ENCODE data around the gene ADCY1. TPM values are rescaled to one million over a fixed set of nuclear protein-coding genes. Genes with fewer than 3 reads are reported as not detected.
A peak's percentile ranks its signal among the peaks of the same experiment; 100 is the strongest.

ADCY1 gene
- total RNA-seq, 1 donor from 2014 or later, result 9.4 TPM

DNA sequence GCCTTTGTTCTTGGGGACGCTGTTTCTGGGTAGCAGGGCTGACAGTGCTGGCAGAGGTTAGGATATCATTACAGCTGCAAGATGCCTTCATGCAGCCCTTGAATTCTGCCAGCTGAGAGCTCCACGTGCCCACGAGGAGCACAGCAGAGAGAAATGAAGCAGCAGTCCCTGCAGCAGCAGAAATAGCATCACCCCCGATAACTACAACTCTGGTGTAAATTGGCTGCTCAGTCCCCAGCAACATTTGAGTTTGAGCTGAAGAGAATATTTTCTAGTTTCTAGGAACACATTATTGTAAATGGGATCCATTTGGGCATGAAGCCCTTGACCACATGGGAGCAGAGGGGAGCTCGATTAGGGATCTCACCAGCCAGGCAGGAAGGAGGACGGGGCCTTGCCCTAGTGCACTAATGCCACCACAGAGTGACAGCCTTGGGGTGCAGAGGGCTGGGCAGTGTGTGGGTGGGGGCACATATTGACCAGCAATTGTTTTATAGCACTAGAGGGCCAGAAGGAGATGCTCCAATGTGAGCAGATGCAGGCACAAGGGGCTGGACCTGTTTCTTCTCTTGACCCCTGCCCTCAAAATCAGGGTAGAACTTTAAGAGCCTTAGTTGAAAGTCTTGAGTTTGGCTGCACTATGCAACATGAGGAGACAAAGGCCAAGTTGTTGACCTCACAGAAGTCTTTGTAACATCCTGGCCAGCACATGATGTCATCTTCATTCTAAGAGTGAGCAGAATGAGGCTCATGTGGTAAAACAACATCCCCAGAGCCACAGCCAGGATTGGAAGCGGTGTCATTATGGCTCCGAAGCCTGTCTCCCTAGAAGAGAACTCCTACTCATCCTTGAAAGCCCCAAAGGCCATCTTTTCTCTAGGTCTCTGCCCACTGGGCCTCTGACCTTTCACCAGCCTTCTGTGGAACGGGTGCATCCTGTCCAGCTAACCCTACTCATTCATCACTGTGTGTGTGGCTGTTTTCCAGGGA, 52.6 kb downstream of the ADCY1 start:
- Mint-ChIP-seq H3K9me3 (no peaks in the 10 kb centered on the region), H3K27ac (no peak overlapping the region), H3K36me3 (ENCODE audit: low read depth) (no peaks in the 10 kb centered on the region), H3K4me1 (ENCODE audit: low read depth) (no peaks in the 10 kb centered on the region), H3K27me3 (ENCODE audit: low read depth) (no peaks in the 10 kb centered on the region), H3K4me3 (ENCODE audit: low read depth) (no peak overlapping the region)
- intact Hi-C loops (cut with micrococcal nuclease), result no loop called here
- no peak for DNase-seq (ENCODE audit: low spot score)

DNA sequence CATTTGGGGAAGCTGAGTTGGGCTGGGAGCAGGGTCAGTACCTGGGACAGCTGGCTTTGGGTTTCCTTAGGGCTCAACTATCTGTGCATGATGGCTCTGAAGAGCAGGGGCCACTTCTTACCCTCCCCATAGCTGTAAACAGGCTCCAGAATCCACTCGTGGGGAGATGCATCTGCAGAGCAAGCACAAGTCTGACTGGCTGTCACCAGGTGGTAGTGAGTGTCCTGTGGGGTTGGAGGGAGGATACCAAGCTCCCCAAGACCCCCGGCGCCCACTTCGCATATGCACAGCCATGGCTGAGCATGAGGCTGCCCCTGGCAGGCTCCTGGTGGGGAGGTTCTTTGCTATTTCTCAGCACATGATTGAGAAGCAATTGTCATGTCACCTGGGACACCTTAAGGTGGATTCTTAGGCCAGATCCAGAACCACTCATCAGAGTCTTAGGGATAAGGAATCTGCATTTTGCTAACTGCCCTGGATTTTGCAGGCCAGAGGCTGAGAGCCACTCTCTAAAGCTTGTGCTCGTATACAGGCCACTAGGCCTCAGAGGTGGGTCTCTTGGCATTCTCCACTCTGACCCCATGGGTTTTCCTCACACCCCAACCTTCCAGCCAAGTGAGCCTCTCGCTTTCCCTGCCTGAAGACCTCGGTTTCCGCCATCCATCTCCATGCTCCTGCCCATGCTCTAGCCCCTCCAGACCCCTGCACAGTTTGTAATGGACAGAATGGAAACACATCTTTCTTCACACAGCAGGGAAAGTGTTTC, 53.7 kb downstream of the ADCY1 start:
- Mint-ChIP-seq H3K27ac (no peak overlapping the region), H3K4me1 (ENCODE audit: low read depth) (no peaks in the 10 kb centered on the region), H3K4me3 (ENCODE audit: low read depth) (no peak overlapping the region), H3K36me3 (ENCODE audit: low read depth) (no peaks in the 10 kb centered on the region), H3K9me3 (no peaks in the 10 kb centered on the region), H3K27me3 (ENCODE audit: low read depth) (no peaks in the 10 kb centered on the region)
- no peak for DNase-seq (ENCODE audit: low spot score)
- intact Hi-C loops (cut with micrococcal nuclease), result no loop called here

- no peaks in the 10 kb centered on the region for H3K4me1 Mint-ChIP-seq (ENCODE audit: low read depth)
- no peak for DNase-seq (ENCODE audit: low spot score)
- no peak overlapping the region for H3K4me3 Mint-ChIP-seq (ENCODE audit: low read depth)
- no peak overlapping the region for H3K27ac Mint-ChIP-seq
- H3K27me3 Mint-ChIP-seq (ENCODE audit: low read depth), result peaks cover 2% of the 10 kb centered on the region
- H3K9me3 Mint-ChIP-seq, result no peaks in the 10 kb centered on the region
- intact Hi-C loops (cut with micrococcal nuclease), result no loop called here
- H3K36me3 Mint-ChIP-seq (ENCODE audit: low read depth), result no peaks in the 10 kb centered on the region
Measured at GRCh38 chr7:45631569-45631968, 57.4 kb downstream of the ADCY1 start.

DNA sequence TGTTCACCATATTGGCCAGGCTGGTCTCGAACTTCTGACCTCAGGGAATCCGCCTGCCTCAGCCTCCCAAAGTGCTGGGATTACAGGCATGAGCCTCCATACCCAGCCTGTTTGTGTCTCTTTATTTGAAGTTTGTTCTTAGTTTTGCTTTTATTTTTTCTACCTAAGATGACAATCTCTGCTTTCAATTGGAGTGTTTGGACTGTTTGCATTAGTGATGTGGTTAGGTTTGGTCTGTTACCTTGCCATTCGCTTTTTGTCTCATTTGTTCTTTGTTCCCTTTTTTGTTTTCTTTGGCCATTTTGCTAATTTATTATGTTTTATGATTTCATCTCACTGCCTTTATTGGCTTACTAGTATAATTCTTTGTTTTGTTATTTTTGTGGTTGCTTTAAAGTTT, 62.6 kb downstream of the ADCY1 start:
- Mint-ChIP-seq H3K9me3 (no peaks in the 10 kb centered on the region), H3K36me3 (ENCODE audit: low read depth) (no peaks in the 10 kb centered on the region), H3K4me3 (ENCODE audit: low read depth) (no peak overlapping the region), H3K4me1 (ENCODE audit: low read depth) (no peaks in the 10 kb centered on the region), H3K27me3 (ENCODE audit: low read depth) (peaks cover 2% of the 10 kb centered on the region), H3K27ac (no peak overlapping the region)
- DNase-seq (ENCODE audit: low spot score), result peak; percentile 1
- intact Hi-C loops (cut with micrococcal nuclease), result no loop called here

DNA sequence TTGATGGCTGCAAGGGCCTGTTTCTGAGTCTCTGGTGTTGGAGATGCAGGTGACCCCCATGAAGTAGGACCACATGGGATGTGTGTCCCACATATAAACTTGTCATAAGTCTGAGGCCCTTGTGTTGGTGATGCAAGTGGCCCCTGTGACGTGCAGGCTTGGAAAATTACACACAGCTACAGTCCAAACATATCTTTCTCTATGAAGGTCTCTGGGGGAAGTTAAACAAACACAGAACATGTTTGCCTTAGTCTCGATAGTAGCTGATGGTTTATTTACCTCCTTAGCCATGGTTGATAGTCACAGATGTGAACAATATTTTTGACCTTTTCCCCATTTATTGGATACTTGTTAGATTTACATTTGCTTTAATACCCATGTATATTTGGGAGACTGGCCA, 64.7 kb downstream of the ADCY1 start:
- DNase-seq (ENCODE audit: low spot score), result no peak
- Mint-ChIP-seq H3K4me3 (ENCODE audit: low read depth) (no peak overlapping the region), H3K27me3 (ENCODE audit: low read depth) (peaks cover 2% of the 10 kb centered on the region), H3K36me3 (ENCODE audit: low read depth) (no peaks in the 10 kb centered on the region), H3K27ac (no peak overlapping the region), H3K4me1 (ENCODE audit: low read depth) (peaks cover 2% of the 10 kb centered on the region), H3K9me3 (no peaks in the 10 kb centered on the region)
- intact Hi-C loops (cut with micrococcal nuclease), result no loop called here

GRCh38 chr7:45642044-45642443, 67.9 kb downstream of the ADCY1 start:
- Mint-ChIP-seq H3K27me3 (ENCODE audit: low read depth) (no peaks in the 10 kb centered on the region), H3K36me3 (ENCODE audit: low read depth) (no peaks in the 10 kb centered on the region), H3K27ac (no peak overlapping the region), H3K4me3 (ENCODE audit: low read depth) (no peak overlapping the region), H3K4me1 (ENCODE audit: low read depth) (peaks cover 2% of the 10 kb centered on the region), H3K9me3 (no peaks in the 10 kb centered on the region)
- DNase-seq (ENCODE audit: low spot score), result no peak
- intact Hi-C loops (cut with micrococcal nuclease), result no loop called here

DNA sequence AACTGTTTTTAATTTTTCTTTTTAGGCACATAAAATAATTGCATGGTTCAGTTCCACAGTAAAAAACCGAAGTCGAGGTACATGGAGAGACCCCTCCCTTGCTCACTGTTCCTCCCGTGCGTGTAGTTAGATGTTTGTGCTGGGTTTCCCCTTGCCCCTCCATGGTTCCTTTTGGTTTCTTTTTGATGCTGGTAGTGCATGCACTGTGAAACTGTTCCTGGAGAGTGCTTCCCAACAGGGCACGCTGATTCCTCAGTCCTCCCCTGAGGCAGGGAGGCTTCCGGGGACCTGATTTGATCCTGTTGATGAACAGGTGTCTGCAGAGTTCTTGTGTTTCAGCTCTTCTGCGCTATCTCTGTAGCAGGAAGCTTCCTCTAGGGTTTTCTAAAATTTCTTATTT, 69.5 kb downstream of the ADCY1 start:
- H3K9me3 Mint-ChIP-seq, result no peaks in the 10 kb centered on the region
- intact Hi-C loops (cut with micrococcal nuclease), result no loop called here
- no peaks in the 10 kb centered on the region for H3K27me3 Mint-ChIP-seq (ENCODE audit: low read depth)
- H3K4me1 Mint-ChIP-seq (ENCODE audit: low read depth), result peaks cover 2% of the 10 kb centered on the region
- no peaks in the 10 kb centered on the region for H3K36me3 Mint-ChIP-seq (ENCODE audit: low read depth)
- H3K4me3 Mint-ChIP-seq (ENCODE audit: low read depth), result no peak overlapping the region
- H3K27ac Mint-ChIP-seq, result no peak overlapping the region
- DNase-seq (ENCODE audit: low spot score), result no peak

DNA sequence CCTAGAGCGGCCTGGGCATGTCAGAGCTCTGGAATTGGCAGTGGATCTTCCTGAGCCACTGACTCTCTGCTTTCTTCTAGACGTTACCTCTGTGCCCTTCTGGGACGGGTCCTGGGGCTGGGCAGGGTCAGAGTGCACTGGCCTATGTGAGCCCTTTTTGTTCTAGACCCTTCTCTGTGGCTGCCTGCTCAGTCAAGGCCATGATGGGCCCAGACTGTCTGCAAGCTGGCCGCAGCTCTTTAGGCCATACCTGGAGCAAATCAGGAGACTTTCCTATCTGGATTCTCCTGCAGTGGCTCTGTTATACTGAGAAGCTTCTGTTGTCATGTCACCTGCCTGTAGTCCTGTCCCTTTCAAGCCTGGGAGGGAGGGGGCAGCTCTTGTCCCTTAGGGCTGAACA, 70.1 kb downstream of the ADCY1 start:
- Mint-ChIP-seq H3K36me3 (ENCODE audit: low read depth) (no peaks in the 10 kb centered on the region), H3K4me1 (ENCODE audit: low read depth) (peaks cover 2% of the 10 kb centered on the region), H3K27ac (no peak overlapping the region), H3K4me3 (ENCODE audit: low read depth) (no peak overlapping the region), H3K9me3 (no peaks in the 10 kb centered on the region), H3K27me3 (ENCODE audit: low read depth) (no peaks in the 10 kb centered on the region)
- DNase-seq (ENCODE audit: low spot score), result no peak
- intact Hi-C loops (cut with micrococcal nuclease), result no loop called here

DNA sequence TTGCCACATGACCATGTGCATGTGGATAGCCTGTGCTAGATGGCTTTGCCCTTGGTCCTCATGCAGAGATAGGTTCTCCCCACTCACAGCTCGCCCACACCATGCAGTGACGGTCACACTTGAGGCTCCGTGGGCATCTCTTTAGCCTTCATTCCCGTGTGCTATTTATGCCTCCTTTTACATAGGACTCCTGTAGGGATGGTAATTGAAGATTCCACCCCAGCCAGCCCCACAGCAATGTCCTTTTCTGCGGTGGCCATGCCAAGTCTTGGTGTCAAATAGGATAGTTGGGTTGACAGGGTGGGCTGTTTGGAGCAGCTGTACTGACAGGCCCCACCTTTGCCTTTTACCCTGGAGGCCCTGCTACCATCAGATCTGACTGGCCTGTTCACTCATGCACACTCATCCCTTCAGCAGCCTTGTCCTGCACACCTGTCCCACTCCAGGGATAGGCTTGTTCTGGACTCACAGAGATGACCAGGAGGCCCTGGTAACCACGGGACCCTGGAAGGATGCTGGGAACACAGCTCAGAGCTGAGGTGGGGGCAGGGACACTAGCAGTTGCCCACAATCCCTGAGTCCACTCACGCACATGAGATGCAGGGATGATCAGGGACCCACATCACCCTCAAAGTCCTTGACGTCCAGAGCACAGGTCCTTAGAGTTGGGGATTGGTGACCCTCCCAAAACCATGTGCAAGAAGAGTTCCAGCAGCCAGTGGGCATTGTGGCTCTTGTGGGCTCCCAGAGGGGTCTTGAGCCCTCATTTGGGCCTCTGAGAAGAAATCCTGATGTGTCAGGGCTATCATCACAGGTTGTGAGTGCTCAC, 71.2 kb downstream of the ADCY1 start:
- no peaks in the 10 kb centered on the region for H3K27me3 Mint-ChIP-seq (ENCODE audit: low read depth)
- DNase-seq (ENCODE audit: low spot score), result no peak
- H3K4me3 Mint-ChIP-seq (ENCODE audit: low read depth), result no peak overlapping the region
- no peak overlapping the region for H3K27ac Mint-ChIP-seq
- peaks cover 2% of the 10 kb centered on the region for H3K4me1 Mint-ChIP-seq (ENCODE audit: low read depth)
- intact Hi-C loops (cut with micrococcal nuclease), result no loop called here
- no peaks in the 10 kb centered on the region for H3K9me3 Mint-ChIP-seq
- no peaks in the 10 kb centered on the region for H3K36me3 Mint-ChIP-seq (ENCODE audit: low read depth)

GRCh38 chr7:45646207-45646821, 72.1 kb downstream of the ADCY1 start:
- H3K27ac Mint-ChIP-seq, result no peak overlapping the region
- no peaks in the 10 kb centered on the region for H3K9me3 Mint-ChIP-seq

DNA sequence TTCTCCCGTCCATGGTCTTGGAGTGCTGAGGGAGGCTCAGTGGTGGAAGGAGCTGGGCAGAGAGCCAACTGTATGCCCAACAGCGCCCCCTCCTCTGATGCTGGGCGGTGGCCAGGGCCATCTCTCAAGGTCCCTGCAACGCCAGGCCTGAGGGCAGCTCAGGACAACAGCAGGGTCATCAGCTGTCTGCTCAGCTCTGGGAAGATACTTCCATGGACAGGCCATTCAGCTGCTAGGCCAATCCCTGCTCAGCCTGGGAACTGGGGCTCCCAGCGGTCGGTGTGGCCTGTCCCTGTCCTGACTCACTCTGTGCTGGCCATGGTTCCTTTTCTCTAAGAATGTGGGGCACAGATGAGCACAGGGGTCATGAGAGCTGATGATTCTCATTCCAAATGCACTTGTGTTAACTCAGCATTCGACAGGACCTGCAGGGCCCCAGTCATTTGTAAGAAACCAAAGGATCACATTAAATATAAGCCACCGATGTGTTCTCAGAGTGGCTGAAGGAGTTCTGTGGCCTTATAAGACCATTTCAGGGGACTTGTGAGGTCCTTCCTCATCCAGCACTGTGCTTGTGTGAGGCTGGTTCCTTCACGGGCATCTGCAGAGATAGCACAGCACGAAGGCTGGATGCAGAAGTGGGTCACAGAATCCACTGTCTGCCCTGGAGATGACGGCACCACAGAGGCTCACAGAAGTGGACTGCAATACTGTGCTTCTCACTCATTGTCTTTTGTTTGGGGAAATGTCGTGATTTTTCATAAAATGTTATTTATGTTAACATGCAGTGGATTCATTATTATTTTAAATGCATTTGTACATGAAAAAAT, 73.0 kb downstream of the ADCY1 start:
- H3K4me3 Mint-ChIP-seq (ENCODE audit: low read depth), result no peak overlapping the region
- no peak for DNase-seq (ENCODE audit: low spot score)
- no peak overlapping the region for H3K27ac Mint-ChIP-seq
- H3K4me1 Mint-ChIP-seq (ENCODE audit: low read depth), result peaks cover 2% of the 10 kb centered on the region
- no peaks in the 10 kb centered on the region for H3K36me3 Mint-ChIP-seq (ENCODE audit: low read depth)
- no peaks in the 10 kb centered on the region for H3K9me3 Mint-ChIP-seq
- intact Hi-C loops (cut with micrococcal nuclease), result no loop called here
- H3K27me3 Mint-ChIP-seq (ENCODE audit: low read depth), result no peaks in the 10 kb centered on the region

More at GRCh38 chr7:45646207-45646821, 72.1 kb downstream of the ADCY1 start:
- Mint-ChIP-seq H3K4me1 (ENCODE audit: low read depth) (peaks cover 2% of the 10 kb centered on the region), H3K4me3 (ENCODE audit: low read depth) (no peak overlapping the region), H3K27me3 (ENCODE audit: low read depth) (no peaks in the 10 kb centered on the region), H3K36me3 (ENCODE audit: low read depth) (no peaks in the 10 kb centered on the region)
- intact Hi-C loops (cut with micrococcal nuclease), result no loop called here
- DNase-seq (ENCODE audit: low spot score), result no peak

Measured in activated T-helper 2 cell treated with anti-CD3 and anti-CD28 coated beads, Interferon-gamma antibody, Interleukin-2, Interleukin-4, amounts not matched to agents 10 μg/mL and 5 μg/mL and 100 μg/mL, durations not matched to agents 14 hours and 24 hours and 36 hours (primary cell).